MCF 10A (cell line): Measurements from ENCODE around the gene ASPHD2. TPM values are rescaled to one million over a fixed set of nuclear protein-coding genes. Genes with fewer than 3 reads are reported as not detected.

Source experiments
- BruUV-seq: library from RNA; stranded (reverse); fragments of 400-500 nt; replicated peaks from 2 replicates; lab custom pipeline; 2021; lab: Mats Ljungman, UMichigan
- CTCF ChIA-PET: fragments of 300-600 bp; sonication (Branson Sonifier 250); formaldehyde crosslinking; extraction: SDS; loops from one replicate; lab custom pipeline; 2021; ENCODE audit warnings: antibody characterized with exemption, inconsistent platforms; lab: Yijun Ruan, JAX
- POLR2A ChIA-PET: fragments of 300-600, 350-650 bp; sonication (Branson Sonifier 250); formaldehyde crosslinking; extraction: SDS; loops from one replicate; lab custom pipeline; 2020; ENCODE audit warnings: antibody characterized with exemption, inconsistent platforms; lab: Yijun Ruan, JAX
- DNase-seq: peaks from one replicate; pipeline ENCODE4 v3.0.0-alpha.2; 2018; ENCODE audit not compliant: unreplicated experiment
- H3K27ac Mint-ChIP-seq: one replicate; pipeline ENCODE4 v1.8.0; 2022; ENCODE audit warnings: mild to moderate bottlenecking, low read depth, mixed read lengths; ENCODE audit not compliant: unreplicated experiment
- H3K27me3 Mint-ChIP-seq: one replicate; pipeline ENCODE4 v1.8.0; 2022; ENCODE audit warnings: mixed read lengths; ENCODE audit not compliant: insufficient read depth, unreplicated experiment
- H3K36me3 Mint-ChIP-seq: one replicate; pipeline ENCODE4 v1.8.0; 2022; ENCODE audit warnings: mild to moderate bottlenecking, moderate library complexity, mixed read lengths; ENCODE audit not compliant: insufficient read depth, unreplicated experiment
- H3K4me1 Mint-ChIP-seq: one replicate; pipeline ENCODE4 v1.8.0; 2022; ENCODE audit warnings: mixed read lengths; ENCODE audit not compliant: insufficient read depth, unreplicated experiment
- H3K4me3 Mint-ChIP-seq: one replicate; pipeline ENCODE4 v1.8.0; 2022; ENCODE audit warnings: mild to moderate bottlenecking, moderate library complexity, mixed read lengths; ENCODE audit not compliant: unreplicated experiment
- H3K9me3 Mint-ChIP-seq: one replicate; pipeline ENCODE4 v1.8.0; 2022; ENCODE audit warnings: mixed read lengths; ENCODE audit not compliant: unreplicated experiment
- intact Hi-C: fragments of 100-400 bp; cut with micrococcal nuclease; formaldehyde crosslinking; loops from 2 replicates; pipeline ENCODE4 v1.14.1; 2022
- total RNA-seq: library from RNA; stranded (reverse); gene quantifications from 2 replicates; pipeline ENCODE4 v1.2.3, GENCODE V29; 2022
- TF ChIP-seq, protein P1 (sequence below): fragments of 200-600 bp; IDR thresholded peaks from one replicate; pipeline ENCODE4 v1.8.0; 2022; ENCODE audit warnings: antibody characterized with exemption, mild to moderate bottlenecking; ENCODE audit not compliant: unreplicated experiment

ASPHD2 gene
- total RNA-seq, 1 experiment from 2014 or later: 4.8 TPM

- no TSS peak for BruUV-seq
- TF ChIP-seq, protein P1, sequence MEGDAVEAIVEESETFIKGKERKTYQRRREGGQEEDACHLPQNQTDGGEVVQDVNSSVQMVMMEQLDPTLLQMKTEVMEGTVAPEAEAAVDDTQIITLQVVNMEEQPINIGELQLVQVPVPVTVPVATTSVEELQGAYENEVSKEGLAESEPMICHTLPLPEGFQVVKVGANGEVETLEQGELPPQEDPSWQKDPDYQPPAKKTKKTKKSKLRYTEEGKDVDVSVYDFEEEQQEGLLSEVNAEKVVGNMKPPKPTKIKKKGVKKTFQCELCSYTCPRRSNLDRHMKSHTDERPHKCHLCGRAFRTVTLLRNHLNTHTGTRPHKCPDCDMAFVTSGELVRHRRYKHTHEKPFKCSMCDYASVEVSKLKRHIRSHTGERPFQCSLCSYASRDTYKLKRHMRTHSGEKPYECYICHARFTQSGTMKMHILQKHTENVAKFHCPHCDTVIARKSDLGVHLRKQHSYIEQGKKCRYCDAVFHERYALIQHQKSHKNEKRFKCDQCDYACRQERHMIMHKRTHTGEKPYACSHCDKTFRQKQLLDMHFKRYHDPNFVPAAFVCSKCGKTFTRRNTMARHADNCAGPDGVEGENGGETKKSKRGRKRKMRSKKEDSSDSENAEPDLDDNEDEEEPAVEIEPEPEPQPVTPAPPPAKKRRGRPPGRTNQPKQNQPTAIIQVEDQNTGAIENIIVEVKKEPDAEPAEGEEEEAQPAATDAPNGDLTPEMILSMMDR: no peak
- ChIA-PET CTCF (interaction anchor here (0.8 to 2.5 kb wide), 3 partner anchors 25 to 69 kb away, joined by 3 to 15 read pairs (median 4); no protein-coding TSS in a partner anchor), POLR2A (no interaction called here)
- Mint-ChIP-seq H3K27ac (no peak overlapping the region), H3K27me3 (peaks cover 46% of the 10 kb centered on the region), H3K9me3 (no peaks in the 10 kb centered on the region), H3K4me1 (no peaks in the 10 kb centered on the region), H3K36me3 (no peaks in the 10 kb centered on the region), H3K4me3 (no peak overlapping the region)
- DNase-seq: no peak
- intact Hi-C loops: no loop called here
These were observed 37.4 kb upstream of the ASPHD2 start for GRCh38 chr22:26391623-26392022.

- TF ChIP-seq, protein P1: no peak
- POLR2A ChIA-PET: no interaction called here
- DNase-seq: no peak
- Mint-ChIP-seq H3K9me3 (no peaks in the 10 kb centered on the region), H3K36me3 (no peaks in the 10 kb centered on the region), H3K27ac (no peak overlapping the region), H3K4me3 (no peak overlapping the region), H3K27me3 (peaks cover 45% of the 10 kb centered on the region), H3K4me1 (peaks cover 3% of the 10 kb centered on the region)
- no TSS peak for BruUV-seq
- CTCF ChIA-PET: interaction anchor here (0.7 to 10.3 kb wide), 3 partner anchors 10 to 68 kb away, joined by 3 to 172 read pairs (median 5); no protein-coding TSS in a partner anchor
- intact Hi-C loops: no loop called here
These were observed 35.1 kb upstream of the ASPHD2 start for GRCh38 chr22:26393929-26394328.

DNA sequence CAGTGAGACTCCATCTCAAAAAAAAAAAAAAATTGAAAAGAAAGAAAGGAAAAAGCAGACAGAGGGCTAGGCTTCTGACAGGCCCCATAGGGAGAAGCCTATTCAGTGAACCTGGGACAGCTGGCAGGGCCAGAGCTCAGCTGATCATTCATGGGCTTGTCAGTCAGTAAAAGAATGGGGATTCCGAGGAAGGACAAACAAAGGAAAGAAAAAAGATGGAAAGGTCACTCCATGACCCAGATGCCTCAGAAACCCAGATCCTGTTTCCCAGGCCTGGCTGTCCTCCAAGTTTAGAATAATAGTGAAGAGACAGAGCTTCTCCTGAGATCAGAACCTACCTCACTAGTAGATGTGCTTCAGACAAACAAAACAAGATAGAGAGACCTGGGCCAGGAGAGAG lies 34.3 kb upstream of the ASPHD2 start:
- intact Hi-C loops: no loop called here
- no TSS peak for BruUV-seq
- no peak overlapping the region for H3K4me3 Mint-ChIP-seq
- H3K9me3 Mint-ChIP-seq: no peaks in the 10 kb centered on the region
- TF ChIP-seq, protein P1: no peak
- ChIA-PET CTCF (interaction anchor here (1.1 to 10.3 kb wide), 7 partner anchors 15 to 67 kb away, joined by 3 to 172 read pairs (median 5); no protein-coding TSS in a partner anchor), POLR2A (no interaction called here)
- H3K27me3 Mint-ChIP-seq: peaks cover 36% of the 10 kb centered on the region
- H3K36me3 Mint-ChIP-seq: no peaks in the 10 kb centered on the region
- peaks cover 5% of the 10 kb centered on the region for H3K4me1 Mint-ChIP-seq
- H3K27ac Mint-ChIP-seq: no peak overlapping the region
- no peak for DNase-seq

- no peak overlapping the region for H3K27ac Mint-ChIP-seq
- no peak overlapping the region for H3K4me3 Mint-ChIP-seq
- intact Hi-C loops: no loop called here
- H3K27me3 Mint-ChIP-seq: peaks cover 35% of the 10 kb centered on the region
- no peaks in the 10 kb centered on the region for H3K36me3 Mint-ChIP-seq
- CTCF ChIA-PET: interaction anchor here (1.1 to 10.3 kb wide), 7 partner anchors 12 to 211 kb away, joined by 3 to 172 read pairs (median 6); no protein-coding TSS in a partner anchor
- DNase-seq: no peak
- H3K4me1 Mint-ChIP-seq: peaks cover 5% of the 10 kb centered on the region
- H3K9me3 Mint-ChIP-seq: no peaks in the 10 kb centered on the region
- TF ChIP-seq, protein P1: no peak
- BruUV-seq: no TSS peak
- POLR2A ChIA-PET: no interaction called here
These were observed 33.1 kb upstream of the ASPHD2 start for GRCh38 chr22:26395926-26396325.
